Measurements from ENCODE around the gene LDLRAD4.

LDLRAD4 gene

DNA sequence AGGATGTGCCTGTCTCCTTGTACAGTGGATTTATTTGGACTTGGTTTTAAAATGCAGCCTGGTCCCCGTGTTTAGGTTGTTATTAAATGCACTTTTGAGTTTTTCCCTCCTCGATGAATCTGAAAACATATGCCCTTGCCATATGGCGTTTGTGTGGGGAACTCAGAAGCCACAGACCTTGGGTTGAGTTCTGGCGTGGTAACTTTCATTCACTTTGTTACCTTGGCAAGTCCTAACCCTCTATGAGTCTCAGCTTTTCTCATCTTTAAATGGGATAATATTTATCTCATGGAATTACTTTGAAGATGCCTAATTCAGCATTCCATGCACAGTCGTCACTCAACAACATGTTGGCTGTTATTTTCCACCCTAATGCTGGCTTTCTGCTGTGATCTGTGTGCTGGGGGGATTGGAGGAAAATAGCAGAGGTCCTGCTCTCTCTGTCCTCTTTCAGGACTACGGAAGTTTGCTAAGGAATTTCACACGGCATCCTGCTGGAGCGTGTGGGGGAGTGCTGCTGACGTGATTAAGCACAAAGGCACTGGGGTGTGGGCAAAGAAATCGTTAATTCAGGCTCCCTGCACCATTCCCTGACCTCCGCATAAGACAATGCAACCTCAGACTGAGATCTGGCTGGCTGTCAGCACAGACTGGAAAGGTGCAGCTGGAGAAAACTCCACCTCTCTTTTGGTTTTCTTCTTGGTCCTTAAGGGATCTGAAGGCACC, 61.7 kb downstream of the LDLRAD4 start:
- in situ Hi-C loops (cut with MboI; ENCODE audit: low sequenced_read_pairs) = no loop called here

DNA sequence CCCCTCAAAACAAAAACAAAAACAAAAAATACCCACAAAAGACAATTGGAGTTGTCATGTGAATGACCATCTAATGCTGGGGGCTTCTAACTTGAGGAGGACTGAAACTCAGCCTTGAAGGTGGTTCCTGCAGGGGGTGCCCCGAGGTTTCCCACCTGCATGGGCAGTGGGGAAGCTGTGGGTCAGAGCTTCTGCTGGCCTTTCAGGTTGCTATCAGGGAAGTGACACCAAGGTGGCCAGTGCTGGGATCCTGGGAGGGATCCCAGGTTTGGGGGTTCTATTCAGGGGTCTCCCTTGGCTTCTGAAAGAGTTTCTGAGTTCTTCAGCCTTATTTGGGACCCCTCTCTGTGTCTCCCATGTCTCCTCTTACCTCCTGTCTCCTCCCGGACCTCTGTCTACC, 62.8 kb downstream of the LDLRAD4 start:
- in situ Hi-C loops (cut with MboI; ENCODE audit: low sequenced_read_pairs) = no loop called here

DNA sequence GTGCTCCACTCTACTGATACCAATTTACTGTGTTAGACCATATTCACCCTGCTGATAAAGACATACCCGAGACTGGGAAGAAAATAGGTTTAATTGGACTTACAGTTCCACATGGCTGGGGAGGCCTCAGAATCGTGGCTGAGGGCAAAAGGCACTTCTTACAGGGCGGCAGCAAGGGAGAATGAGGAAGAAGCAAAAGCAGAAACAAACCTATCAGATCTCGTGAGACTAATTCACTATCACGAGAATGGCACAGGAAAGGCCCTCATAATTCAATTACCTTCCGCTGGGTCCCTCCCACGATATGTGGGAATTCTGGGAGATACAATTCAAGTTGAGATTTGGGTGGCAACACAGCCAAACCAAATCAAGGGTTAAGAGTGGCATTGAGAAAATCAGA, 65.2 kb downstream of the LDLRAD4 start:
- in situ Hi-C loops (cut with MboI; ENCODE audit: low sequenced_read_pairs) = no loop called here

- in situ Hi-C loops (cut with MboI; ENCODE audit: low sequenced_read_pairs) = no loop called here
These were observed 65.9 kb downstream of the LDLRAD4 start for GRCh38 chr18:13284330-13285027.

- in situ Hi-C loops (cut with MboI; ENCODE audit: low sequenced_read_pairs) = no loop called here
These were observed 67.3 kb downstream of the LDLRAD4 start for GRCh38 chr18:13285874-13286273.

GRCh38 chr18:13286456-13287125, 68.0 kb downstream of the LDLRAD4 start:
- in situ Hi-C loops (cut with MboI; ENCODE audit: low sequenced_read_pairs) = no loop called here

DNA sequence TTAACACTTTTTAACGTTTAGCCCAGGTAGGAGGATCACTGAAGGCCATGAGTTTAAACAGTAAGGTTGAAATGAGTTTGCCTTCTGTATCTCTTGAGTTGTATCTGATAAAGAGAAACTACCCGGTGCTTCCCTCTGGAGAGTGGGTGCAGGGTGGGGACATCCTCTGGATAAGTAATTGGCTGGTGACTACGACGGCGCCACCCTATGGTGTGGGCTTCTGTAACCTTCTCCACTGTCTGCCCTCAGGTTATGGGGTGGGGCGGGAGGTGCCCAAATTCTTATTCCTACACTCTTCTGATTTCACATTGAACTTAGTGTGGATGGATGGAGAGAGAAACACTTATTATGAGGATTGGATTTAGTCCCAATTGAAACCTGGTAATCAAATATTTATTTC, 68.8 kb downstream of the LDLRAD4 start:
- in situ Hi-C loops (cut with MboI; ENCODE audit: low sequenced_read_pairs) = no loop called here

DNA sequence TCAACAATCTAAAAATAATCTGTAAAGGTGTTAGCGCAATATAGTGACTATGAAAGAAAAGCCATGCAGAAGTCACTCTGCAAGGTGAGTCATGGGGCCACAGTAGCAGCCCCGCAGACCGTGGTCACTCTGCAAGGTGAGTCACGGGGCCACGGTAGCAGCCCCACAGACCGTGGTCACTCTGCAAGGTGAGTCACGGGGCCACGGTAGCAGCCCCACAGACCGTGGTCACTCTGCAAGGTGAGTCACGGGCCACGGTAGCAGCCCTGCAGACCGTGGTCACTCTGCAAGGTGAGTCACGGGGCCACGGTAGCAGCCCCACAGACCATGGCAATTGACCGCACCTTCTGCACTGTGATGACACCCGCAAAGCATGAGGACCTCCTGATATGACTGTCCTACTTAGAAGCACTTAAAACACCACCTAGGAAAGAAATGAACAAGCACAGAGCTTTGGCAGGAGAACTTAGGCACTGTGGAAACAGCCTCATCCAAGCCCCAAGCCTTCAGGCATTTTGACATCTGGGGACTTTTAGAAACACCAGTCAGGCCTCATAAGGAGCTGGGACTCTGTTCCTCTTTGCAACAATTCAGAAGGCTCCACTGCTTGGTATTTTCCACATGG, 70.1 kb downstream of the LDLRAD4 start:
- in situ Hi-C loops (cut with MboI; ENCODE audit: low sequenced_read_pairs) = no loop called here

DNA sequence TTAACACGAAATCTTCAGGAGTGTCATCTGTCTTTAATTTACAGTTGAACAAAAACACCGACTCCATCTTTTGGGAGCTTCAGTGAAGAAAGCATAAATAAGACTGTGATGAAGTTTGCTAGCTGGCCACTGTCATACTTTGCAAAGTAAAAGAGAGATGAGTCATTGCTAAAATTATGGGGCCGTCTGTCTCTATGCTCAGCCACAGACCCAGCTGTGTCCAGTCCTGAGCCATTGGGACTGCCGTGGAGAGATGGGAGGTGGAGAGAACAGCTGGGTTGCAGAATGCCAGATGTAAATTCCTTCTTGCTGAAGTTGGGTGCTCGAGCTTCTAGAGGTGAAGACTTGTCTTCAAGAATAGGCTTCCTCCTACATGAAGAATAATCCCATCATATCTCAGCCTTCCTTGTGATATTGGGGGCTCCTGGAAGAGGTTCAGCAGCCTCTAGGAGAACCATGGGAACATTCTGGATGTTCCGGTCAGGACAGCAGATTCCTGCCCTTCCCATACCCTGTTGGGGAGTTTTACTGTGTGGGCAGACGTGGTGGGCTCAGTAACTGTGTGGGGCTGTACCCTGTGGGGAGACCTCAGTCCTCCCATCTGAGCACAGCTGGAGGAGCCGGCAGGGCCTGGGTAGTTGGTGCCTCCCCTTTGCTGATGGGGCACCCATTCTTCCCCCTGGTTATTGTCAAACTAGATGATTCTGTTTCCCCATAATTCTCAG, 71.1 kb downstream of the LDLRAD4 start:
- in situ Hi-C loops (cut with MboI; ENCODE audit: low sequenced_read_pairs) = no loop called here

GRCh38 chr18:13290856-13291271, 72.3 kb downstream of the LDLRAD4 start:
- in situ Hi-C loops (cut with MboI; ENCODE audit: low sequenced_read_pairs) = no loop called here

GRCh38 chr18:13291299-13291698, 72.7 kb downstream of the LDLRAD4 start:
- in situ Hi-C loops (cut with MboI; ENCODE audit: low sequenced_read_pairs) = no loop called here

DNA sequence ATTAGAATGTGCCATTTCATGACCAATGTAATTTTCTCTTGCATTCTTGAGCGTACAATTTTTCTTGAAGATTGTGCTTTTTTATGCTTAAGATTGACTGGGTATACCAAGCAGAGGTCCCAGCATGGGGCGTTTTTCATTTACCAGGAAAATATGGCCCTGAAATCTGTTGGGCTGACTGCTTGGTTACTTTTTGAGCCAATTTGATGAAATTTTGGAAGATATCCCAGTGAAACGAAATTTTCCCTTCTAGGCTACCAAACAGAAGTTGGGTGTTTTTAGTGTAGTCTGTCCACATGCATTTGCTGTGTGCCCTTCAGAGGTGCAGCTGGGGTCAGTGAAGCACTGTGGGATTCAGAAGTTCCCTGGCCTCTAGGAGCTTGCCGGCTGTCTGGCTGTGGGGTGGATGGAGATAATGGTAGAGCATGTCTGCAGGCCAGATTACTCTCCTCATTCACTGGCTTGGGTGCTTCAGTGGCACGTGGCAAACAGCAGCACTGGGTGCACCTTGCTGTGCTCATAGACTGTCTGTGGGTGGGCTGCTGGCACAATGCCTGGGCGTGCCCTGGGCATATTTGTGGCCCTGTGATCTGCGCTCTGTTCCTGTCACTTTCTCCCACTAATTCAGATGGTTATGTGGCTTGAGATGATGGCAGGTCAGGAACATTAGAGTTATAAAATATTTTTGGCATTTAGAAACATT, 73.3 kb downstream of the LDLRAD4 start:
- in situ Hi-C loops (cut with MboI; ENCODE audit: low sequenced_read_pairs) = no loop called here

DNA sequence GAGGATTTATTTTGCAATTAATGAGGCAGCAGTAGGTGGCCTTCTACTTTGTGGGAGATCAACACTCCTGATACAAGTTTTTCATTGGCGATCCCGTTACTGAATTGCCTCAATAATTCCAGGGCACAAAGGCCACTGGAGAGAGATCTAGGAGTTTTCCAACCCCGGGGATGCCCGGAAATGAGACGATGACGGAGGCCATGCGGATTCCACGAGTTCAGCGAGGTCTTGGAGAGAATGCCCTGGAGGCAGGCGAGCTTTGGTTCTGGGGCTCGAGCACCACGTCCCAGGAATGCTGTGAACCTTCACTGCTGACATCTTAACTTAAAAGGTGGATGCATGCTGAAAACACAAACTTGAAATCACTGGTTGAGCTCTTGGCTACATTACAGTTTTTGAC, 74.2 kb downstream of the LDLRAD4 start:
- in situ Hi-C loops (cut with MboI; ENCODE audit: low sequenced_read_pairs) = no loop called here

- in situ Hi-C loops (cut with MboI; ENCODE audit: low sequenced_read_pairs) = no loop called here
These were observed 75.7 kb downstream of the LDLRAD4 start for GRCh38 chr18:13294309-13294708.

DNA sequence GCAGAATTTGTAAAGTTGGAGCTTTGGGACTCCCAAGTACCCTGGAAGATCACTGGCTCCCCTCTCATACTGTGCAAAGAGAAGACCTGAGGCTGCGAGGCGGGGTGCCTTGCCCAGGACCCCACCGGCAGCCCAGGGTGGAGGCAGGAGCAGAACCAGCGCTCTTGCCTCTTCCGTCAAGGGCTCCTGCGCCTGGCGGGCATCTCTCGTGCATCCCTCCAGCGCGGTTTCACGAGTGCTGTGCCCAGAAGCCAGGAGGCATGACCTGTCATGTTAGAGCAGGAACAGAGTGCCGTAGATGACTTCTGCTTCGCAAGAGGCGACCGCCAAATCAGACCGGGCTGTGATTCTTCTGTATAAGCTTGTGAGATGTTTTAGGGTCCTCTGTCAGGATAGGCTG, 77.3 kb downstream of the LDLRAD4 start:
- in situ Hi-C loops (cut with MboI; ENCODE audit: low sequenced_read_pairs) = no loop called here

DNA sequence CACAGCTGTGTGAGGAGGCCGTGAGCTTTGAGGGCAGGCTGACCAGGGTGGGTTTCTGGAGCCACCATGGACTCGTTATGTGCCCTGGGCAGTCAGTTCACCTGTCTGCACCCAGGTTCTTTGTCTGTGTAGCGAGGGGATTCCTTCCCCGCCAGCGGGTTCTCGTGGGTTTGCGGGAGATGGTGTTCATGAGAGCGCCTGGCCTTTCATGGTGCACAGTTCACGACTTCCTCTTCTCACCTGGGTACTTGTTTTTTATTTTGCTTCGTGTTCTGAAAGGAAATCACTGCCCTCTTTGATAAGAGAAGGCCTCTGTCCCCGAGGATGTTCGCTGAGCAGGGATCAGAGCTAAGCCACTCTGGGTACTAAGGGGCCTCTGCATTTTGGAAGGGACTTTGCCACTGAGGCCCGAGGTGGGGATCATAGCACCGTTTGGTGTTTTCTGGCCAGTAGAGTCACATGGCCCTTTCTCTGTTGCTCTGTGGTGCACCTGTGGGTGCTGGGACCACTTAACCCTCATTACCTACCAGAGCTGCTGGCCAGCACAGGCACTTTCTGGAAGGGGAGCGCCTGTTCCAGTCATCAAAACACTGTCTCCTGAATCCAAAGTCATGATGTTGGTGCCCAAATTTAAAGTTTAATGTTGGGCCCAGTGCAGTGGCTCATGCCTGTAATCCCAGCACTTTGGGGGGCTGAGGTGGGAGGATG, 78.5 kb downstream of the LDLRAD4 start:
- in situ Hi-C loops (cut with MboI; ENCODE audit: low sequenced_read_pairs) = no loop called here

GRCh38 chr18:13298262-13298661, 79.7 kb downstream of the LDLRAD4 start:
- in situ Hi-C loops (cut with MboI; ENCODE audit: low sequenced_read_pairs) = no loop called here

GRCh38 chr18:13300029-13300428, 81.5 kb downstream of the LDLRAD4 start:
- in situ Hi-C loops (cut with MboI; ENCODE audit: low sequenced_read_pairs) = no loop called here

GRCh38 chr18:13300796-13301195, 82.2 kb downstream of the LDLRAD4 start:
- in situ Hi-C loops (cut with MboI; ENCODE audit: low sequenced_read_pairs) = no loop called here

- in situ Hi-C loops (cut with MboI; ENCODE audit: low sequenced_read_pairs) = no loop called here
These were observed 83.5 kb downstream of the LDLRAD4 start for GRCh38 chr18:13302040-13302439.

Data from HL-60/S4 treated with retinoic acid at 250 ng/mL for 4 days and 3 days (cell line).